Activated CD4-positive, alpha-beta T cell treated with anti-CD3 and anti-CD28 coated beads, Interleukin-2, Interleukin-4, amounts not matched to agents 100 ng/mL and 50 ng/mL, durations not matched to agents 16 hours and 8 hours (primary cell): ENCODE results near the gene AP3B1.
"Not testable (repeated sequence)": the region's sequence is repeated elsewhere in the genome, so short reads cannot be mapped to it uniquely, and the experiment has no call there.

Source experiments
- DNase-seq: peaks from one replicate; pipeline ENCODE4 v3.0.0-alpha.2; 2020; ENCODE audit warnings: low spot score

Gene AP3B1

GRCh38 chr5:78151594-78152271 is 142.8 kb downstream of the AP3B1 start:
- no peak for DNase-seq

GRCh38 chr5:78137290-78137689 is 157.2 kb downstream of the AP3B1 start:
- no peak for DNase-seq

- DNase-seq = no peak
Observed at GRCh38 chr5:78133423-78133822, 161.1 kb downstream of the AP3B1 start.

GRCh38 chr5:78132507-78132906 is 162.0 kb downstream of the AP3B1 start:
- no peak for DNase-seq

GRCh38 chr5:78129597-78129996 is 164.9 kb downstream of the AP3B1 start:
- no peak for DNase-seq

GRCh38 chr5:78127875-78128274 is 166.6 kb downstream of the AP3B1 start:
- DNase-seq = no peak

- no peak for DNase-seq
Observed at GRCh38 chr5:78126536-78126935, 168.0 kb downstream of the AP3B1 start.

GRCh38 chr5:78116167-78116566 is 178.3 kb downstream of the AP3B1 start:
- DNase-seq = no peak

GRCh38 chr5:78113689-78114264 is 180.7 kb downstream of the AP3B1 start:
- DNase-seq = no peak

- DNase-seq = no peak
Observed at GRCh38 chr5:78112931-78113330, 181.6 kb downstream of the AP3B1 start.

GRCh38 chr5:78109891-78110324 is 184.6 kb downstream of the AP3B1 start:
- DNase-seq = no peak

- DNase-seq = no peak
Observed at GRCh38 chr5:78108564-78108963, 185.9 kb downstream of the AP3B1 start.

GRCh38 chr5:78103232-78103918 is 191.1 kb downstream of the AP3B1 start:
- DNase-seq = no peak

- no peak for DNase-seq
Observed at GRCh38 chr5:78102500-78102899, 192.0 kb downstream of the AP3B1 start.

GRCh38 chr5:78095125-78095524 is 199.4 kb downstream of the AP3B1 start:
- DNase-seq = no peak

- no peak for DNase-seq
Observed at GRCh38 chr5:78090002-78090401, 204.5 kb downstream of the AP3B1 start.

GRCh38 chr5:78078858-78079257 is 215.6 kb downstream of the AP3B1 start:
- DNase-seq = no peak

GRCh38 chr5:78077369-78078068 is 217.0 kb downstream of the AP3B1 start:
- DNase-seq = no peak

GRCh38 chr5:78076351-78076750 is 218.1 kb downstream of the AP3B1 start:
- DNase-seq = no peak

GRCh38 chr5:78075301-78075700 is 219.2 kb downstream of the AP3B1 start:
- DNase-seq = no peak

GRCh38 chr5:78070691-78071090 is 223.8 kb downstream of the AP3B1 start:
- not testable (repeated sequence) for DNase-seq

- DNase-seq = not testable (repeated sequence)
Observed at GRCh38 chr5:78067581-78067980, 226.9 kb downstream of the AP3B1 start.

GRCh38 chr5:78066722-78067121 is 227.8 kb downstream of the AP3B1 start:
- not testable (repeated sequence) for DNase-seq
